GM13977 (cell line): ENCODE results near the gene PHACTR1.

Experiments
- DNase-seq: peaks from one replicate; pipeline ENCODE4 v3.0.0; 2012; ENCODE audit warnings: low spot score
- CTCF ChIP-seq: IDR thresholded peaks from 2 replicates; pipeline ENCODE4 v1.5.1; 2012; ENCODE audit warnings: mild to moderate bottlenecking, control low read depth; ENCODE audit not compliant: insufficient read depth; ENCODE audit errors: extremely low read depth, missing control alignments
- in situ Hi-C: fragments of 300-500 bp; cut with MboI; formaldehyde crosslinking; loops from one replicate; pipeline ENCODE4 v1.12.0; 2022; ENCODE audit warnings: low sequenced_read_pairs, low pct_unique_long_range_greater_than_20kb, mixed read lengths, inconsistent platforms; ENCODE audit not compliant: unreplicated experiment

The PHACTR1 gene

GRCh38 chr6:13049666-13050254 is 333.2 kb downstream of the PHACTR1 start:
- no peak for TF ChIP-seq CTCF
- DNase-seq, result no peak
- in situ Hi-C loops, result no loop called here

DNA sequence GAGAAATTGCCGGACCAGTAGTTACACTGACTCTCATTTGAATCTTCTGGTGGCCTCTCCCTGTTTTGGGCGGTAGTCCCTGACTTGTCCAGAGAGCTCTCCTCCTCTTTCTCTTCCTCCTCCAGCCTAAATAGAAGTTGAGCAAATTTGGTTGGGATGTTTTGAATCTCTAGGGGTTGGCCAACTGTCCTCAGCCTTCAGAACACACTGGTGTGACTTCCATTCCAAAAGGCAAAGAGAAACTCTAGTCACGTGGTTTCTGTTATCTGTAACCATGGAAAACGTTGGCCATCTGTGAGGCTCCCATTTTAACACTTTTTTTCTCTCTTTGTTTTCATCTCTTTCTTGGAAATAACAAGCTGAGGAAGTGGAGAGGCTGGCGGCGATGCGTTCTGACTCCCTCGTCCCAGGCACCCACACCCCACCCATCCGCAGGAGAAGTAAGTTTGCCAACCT is 336.5 kb downstream of the PHACTR1 start:
- DNase-seq, result no peak
- TF ChIP-seq CTCF, result no peak
- in situ Hi-C loops, result no loop called here

GRCh38 chr6:13058051-13058450 is 341.5 kb downstream of the PHACTR1 start:
- DNase-seq, result no peak
- no peak for TF ChIP-seq CTCF
- in situ Hi-C loops, result no loop called here

DNA sequence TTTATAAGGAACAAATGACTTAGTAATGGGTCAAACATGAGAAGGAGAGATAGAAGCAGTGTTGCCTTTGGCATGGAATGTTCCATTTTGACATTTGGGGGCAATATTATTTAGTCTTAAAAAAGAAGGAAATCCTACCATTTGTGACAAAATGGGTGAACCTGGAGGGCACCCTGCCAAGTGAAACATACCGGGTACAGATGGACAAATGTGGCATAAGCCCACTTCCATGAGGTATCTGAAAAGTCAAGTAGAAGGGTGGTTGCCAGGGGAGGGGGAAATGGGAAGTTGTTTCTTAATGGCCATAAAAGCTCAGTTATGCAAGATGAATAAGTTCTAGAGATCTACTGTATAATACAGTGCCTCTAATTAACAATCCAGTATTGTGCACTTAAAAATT is 342.5 kb downstream of the PHACTR1 start:
- in situ Hi-C loops, result no loop called here
- DNase-seq, result no peak
- no peak for TF ChIP-seq CTCF

DNA sequence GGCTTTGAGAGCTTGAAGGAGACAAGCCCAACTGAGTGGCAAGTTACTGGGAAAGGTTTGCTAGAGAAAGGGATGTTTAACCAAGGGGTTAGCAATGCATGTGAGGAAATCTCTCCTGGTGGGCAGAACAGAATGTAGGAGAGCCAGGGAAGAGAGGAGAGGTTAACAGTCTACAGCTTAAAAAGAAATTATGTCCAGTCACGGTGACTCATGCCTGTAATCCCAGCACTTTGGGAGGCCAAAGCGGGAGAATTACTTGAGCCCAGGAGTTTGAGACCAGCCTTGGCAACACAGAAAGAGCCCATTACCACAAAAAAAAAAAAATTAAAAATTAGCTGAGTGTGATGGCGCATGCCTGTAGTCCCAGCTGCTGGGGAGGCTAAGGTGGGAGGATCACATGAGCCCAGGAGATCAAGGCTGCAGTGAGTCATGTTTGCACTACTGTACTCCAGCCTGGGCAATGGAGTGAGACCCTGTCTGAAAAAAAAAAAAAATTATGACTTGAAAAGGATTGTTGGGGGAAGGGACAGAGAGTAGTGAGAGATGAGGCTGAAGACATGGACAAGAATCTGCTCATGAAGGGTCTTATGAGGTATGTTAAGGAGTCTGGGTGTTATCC is 346.8 kb downstream of the PHACTR1 start:
- in situ Hi-C loops, result no loop called here
- TF ChIP-seq CTCF, result no peak
- no peak for DNase-seq

DNA sequence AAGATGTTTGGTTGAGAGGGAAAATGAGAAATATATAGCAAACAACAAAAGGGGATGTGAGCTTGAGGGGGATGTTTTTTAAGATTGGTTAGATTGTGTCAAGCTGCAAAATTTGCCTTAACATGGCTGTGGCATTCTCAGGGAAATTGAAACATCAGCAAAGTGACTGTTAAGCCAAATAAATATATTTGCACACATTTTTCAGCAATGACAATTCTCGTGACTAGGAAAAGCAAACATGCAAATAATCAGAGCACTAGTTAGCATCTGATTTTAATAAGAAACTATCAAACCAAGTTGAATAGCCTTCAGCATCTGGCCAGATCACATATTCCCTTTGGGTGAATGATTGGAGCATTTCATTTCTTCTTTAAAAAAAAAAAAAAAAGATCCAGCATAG is 349.0 kb downstream of the PHACTR1 start:
- in situ Hi-C loops, result no loop called here
- no peak for TF ChIP-seq CTCF
- DNase-seq, result no peak
